ENCODE measurements around the gene AGAP3. TPM values are rescaled to one million over a fixed set of nuclear protein-coding genes. Genes with fewer than 3 reads are reported as not detected.

Gene AGAP3
- total RNA-seq, 1 donor from 2014 or later = 135 TPM

DNA sequence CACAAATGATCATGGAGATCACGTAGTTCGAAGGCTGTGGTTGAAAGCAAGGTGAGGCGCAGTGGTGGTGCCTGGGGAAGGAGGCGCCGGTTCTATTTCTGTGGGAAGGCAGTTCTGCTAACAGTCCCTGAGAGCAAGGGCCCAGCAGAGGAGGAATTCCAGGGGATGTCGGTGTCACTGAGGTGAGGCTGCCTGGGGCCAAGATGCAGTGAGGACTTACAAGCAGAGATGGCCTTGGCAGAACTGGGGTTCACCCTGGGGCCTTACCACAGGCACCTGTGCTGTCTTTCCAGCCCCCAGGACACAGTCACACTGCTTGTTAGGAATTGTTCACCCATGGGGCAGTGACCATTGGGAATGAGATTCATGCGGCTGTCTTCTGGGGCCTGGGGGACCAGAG, 54.6 kb downstream of the AGAP3 start:
- Mint-ChIP-seq H3K27me3 (ENCODE audit: unreplicated experiment) (no peaks in the 10 kb centered on the region), H3K4me1 (ENCODE audit: unreplicated experiment) (peaks cover 12% of the 10 kb centered on the region), H3K36me3 (ENCODE audit: unreplicated experiment) (peaks cover 45% of the 10 kb centered on the region), H3K27ac (ENCODE audit: unreplicated experiment) (no peak overlapping the region), H3K9me3 (ENCODE audit: unreplicated experiment) (no peaks in the 10 kb centered on the region), H3K4me3 (ENCODE audit: unreplicated experiment) (no peak overlapping the region)
- DNase-seq (ENCODE audit: extremely low spot score, unreplicated experiment) = peak; percentile 78
- TF ChIP-seq, protein P1, sequence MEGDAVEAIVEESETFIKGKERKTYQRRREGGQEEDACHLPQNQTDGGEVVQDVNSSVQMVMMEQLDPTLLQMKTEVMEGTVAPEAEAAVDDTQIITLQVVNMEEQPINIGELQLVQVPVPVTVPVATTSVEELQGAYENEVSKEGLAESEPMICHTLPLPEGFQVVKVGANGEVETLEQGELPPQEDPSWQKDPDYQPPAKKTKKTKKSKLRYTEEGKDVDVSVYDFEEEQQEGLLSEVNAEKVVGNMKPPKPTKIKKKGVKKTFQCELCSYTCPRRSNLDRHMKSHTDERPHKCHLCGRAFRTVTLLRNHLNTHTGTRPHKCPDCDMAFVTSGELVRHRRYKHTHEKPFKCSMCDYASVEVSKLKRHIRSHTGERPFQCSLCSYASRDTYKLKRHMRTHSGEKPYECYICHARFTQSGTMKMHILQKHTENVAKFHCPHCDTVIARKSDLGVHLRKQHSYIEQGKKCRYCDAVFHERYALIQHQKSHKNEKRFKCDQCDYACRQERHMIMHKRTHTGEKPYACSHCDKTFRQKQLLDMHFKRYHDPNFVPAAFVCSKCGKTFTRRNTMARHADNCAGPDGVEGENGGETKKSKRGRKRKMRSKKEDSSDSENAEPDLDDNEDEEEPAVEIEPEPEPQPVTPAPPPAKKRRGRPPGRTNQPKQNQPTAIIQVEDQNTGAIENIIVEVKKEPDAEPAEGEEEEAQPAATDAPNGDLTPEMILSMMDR (IDR thresholded peaks at IDR 0.05) = no peak

DNA sequence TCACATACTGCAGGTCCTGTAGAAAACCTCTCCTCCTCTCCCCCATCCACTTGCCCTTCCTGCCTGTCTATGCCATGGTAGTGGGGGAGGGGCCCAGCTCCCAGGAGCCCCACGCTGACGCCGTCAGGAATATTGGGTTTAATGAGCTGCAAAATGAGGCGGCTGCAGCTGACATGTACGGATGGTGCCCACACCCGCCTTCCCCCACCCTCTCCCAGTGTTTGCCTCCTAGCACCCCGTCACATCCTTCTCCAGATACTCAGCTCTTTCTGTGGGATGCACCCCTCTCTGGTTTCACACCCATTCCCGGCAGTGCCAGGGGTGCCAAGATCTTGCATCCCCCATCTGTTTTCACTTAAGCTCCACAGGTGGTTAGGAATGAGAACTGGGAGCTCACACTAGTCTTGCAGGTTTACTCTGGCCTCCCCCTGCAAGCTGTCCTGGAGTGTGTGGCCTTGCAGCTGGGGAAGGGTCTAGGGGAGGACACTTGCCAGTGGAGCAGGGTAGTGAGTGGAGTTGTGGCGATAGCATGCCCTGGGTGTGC, 55.1 kb downstream of the AGAP3 start:
- TF ChIP-seq, protein P1 (IDR thresholded peaks at IDR 0.05) = no peak
- H3K27ac Mint-ChIP-seq (ENCODE audit: unreplicated experiment) = no peak overlapping the region
- H3K4me1 Mint-ChIP-seq (ENCODE audit: unreplicated experiment) = peaks cover 12% of the 10 kb centered on the region
- H3K4me3 Mint-ChIP-seq (ENCODE audit: unreplicated experiment) = no peak overlapping the region
- H3K27me3 Mint-ChIP-seq (ENCODE audit: unreplicated experiment) = no peaks in the 10 kb centered on the region
- no peaks in the 10 kb centered on the region for H3K9me3 Mint-ChIP-seq (ENCODE audit: unreplicated experiment)
- no peak for DNase-seq (ENCODE audit: extremely low spot score, unreplicated experiment)
- peaks cover 43% of the 10 kb centered on the region for H3K36me3 Mint-ChIP-seq (ENCODE audit: unreplicated experiment)

DNA sequence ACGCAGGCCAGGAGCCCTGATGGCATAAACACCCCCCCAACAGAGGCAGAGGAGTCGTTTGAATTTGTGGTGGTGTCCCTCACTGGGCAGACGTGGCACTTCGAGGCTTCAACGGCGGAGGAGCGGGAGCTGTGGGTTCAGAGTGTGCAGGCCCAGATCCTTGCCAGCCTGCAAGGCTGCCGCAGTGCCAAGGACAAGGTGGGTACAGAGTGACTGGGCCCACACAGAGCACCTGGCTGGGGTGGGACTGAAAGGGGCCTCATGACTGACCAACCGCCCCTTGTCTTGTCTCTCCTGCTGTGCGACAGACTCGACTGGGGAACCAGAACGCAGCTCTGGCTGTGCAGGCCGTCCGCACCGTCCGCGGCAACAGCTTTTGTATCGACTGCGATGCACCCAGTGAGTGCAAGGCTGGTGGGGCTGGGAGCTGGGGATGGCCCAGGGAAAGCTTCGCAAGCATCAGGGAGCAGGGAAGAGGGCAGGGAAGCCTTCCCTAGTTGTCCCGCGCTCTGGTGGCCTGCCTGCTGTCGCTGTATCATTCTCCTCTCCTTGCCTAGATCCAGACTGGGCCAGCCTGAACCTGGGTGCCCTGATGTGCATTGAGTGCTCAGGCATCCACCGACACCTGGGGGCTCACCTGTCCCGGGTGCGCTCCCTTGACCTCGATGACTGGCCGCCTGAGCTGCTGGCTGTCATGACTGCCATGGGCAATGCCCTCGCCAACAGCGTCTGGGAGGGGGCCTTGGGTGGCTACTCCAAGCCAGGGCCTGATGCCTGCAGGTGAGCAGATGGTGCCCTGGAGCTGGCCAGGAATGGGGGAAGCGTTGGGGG, 55.8 kb downstream of the AGAP3 start:
- Mint-ChIP-seq H3K4me3 (ENCODE audit: unreplicated experiment) (no peak overlapping the region), H3K27me3 (ENCODE audit: unreplicated experiment) (no peaks in the 10 kb centered on the region), H3K9me3 (ENCODE audit: unreplicated experiment) (no peaks in the 10 kb centered on the region), H3K27ac (ENCODE audit: unreplicated experiment) (no peak overlapping the region), H3K36me3 (ENCODE audit: unreplicated experiment) (peaks cover 40% of the 10 kb centered on the region), H3K4me1 (ENCODE audit: unreplicated experiment) (peaks cover 12% of the 10 kb centered on the region)
- TF ChIP-seq, protein P1 (IDR thresholded peaks at IDR 0.05) = no peak
- peak; percentile 80 for DNase-seq (ENCODE audit: extremely low spot score, unreplicated experiment)

DNA sequence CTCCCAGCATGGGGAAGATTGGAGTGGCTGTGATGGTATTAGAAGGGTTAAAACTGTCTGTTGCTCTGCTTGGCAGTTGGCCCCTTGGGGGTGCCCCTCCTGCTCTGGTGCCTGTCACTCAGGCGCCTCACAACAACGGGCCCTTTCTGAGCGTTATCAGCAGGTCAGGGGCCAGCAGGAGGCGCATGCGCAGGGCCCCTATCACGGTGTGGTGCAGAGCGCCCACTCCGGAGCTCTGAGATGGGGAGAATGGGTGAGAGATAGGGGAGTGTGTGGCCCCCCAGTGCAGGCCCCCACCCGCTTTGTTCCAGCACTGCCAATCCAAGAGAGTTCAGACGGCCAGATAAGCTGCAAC, 56.4 kb downstream of the AGAP3 start:
- Mint-ChIP-seq H3K4me1 (ENCODE audit: unreplicated experiment) (peaks cover 12% of the 10 kb centered on the region), H3K36me3 (ENCODE audit: unreplicated experiment) (peaks cover 40% of the 10 kb centered on the region), H3K27ac (ENCODE audit: unreplicated experiment) (no peak overlapping the region), H3K9me3 (ENCODE audit: unreplicated experiment) (no peaks in the 10 kb centered on the region), H3K27me3 (ENCODE audit: unreplicated experiment) (no peaks in the 10 kb centered on the region), H3K4me3 (ENCODE audit: unreplicated experiment) (no peak overlapping the region)
- no peak for DNase-seq (ENCODE audit: extremely low spot score, unreplicated experiment)
- TF ChIP-seq, protein P1 (IDR thresholded peaks at IDR 0.05) = no peak

DNA sequence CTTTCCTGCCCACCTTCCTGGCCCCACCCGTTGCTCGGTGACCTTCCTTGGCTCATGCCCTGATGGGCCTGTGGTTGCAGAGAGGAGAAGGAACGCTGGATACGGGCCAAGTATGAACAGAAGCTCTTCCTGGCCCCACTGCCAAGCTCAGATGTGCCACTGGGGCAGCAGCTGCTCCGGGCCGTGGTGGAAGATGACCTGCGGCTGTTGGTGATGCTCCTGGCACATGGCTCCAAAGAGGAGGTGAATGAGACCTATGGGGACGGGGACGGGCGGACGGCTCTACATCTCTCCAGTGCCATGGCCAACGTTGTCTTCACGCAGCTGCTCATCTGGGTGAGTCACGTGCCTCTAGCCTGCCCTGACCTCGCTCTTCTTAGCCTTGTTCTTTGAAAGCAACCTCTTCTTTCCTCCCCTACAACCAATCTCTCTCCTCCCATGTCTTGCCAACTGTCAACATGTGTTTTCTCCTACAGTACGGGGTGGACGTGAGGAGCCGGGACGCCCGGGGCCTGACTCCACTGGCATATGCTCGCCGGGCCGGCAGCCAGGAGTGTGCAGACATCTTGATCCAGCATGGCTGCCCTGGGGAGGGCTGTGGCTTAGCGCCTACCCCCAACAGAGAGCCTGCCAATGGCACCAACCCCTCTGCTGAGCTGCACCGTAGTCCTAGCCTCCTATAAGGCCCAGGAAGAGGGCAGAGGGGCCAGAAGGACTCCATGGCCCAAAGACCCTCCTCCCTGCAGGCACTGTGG, 57.2 kb downstream of the AGAP3 start:
- DNase-seq (ENCODE audit: extremely low spot score, unreplicated experiment) = peak; percentile 78

More for the DNA sequence above, 57.2 kb downstream of the AGAP3 start:
- H3K9me3 Mint-ChIP-seq (ENCODE audit: unreplicated experiment) = no peaks in the 10 kb centered on the region
- H3K4me1 Mint-ChIP-seq (ENCODE audit: unreplicated experiment) = peaks cover 12% of the 10 kb centered on the region
- no peak overlapping the region for H3K4me3 Mint-ChIP-seq (ENCODE audit: unreplicated experiment)
- H3K27me3 Mint-ChIP-seq (ENCODE audit: unreplicated experiment) = no peaks in the 10 kb centered on the region
- H3K27ac Mint-ChIP-seq (ENCODE audit: unreplicated experiment) = no peak overlapping the region
- TF ChIP-seq, protein P1 (IDR thresholded peaks at IDR 0.05) = no peak
- H3K36me3 Mint-ChIP-seq (ENCODE audit: unreplicated experiment) = peaks cover 40% of the 10 kb centered on the region
